Measurements from ENCODE around the gene POLR2J.
A peak's percentile ranks its signal among the peaks of the same experiment; 100 is the strongest.
"Not testable (repeated sequence)": the region's sequence is repeated elsewhere in the genome, so short reads cannot be mapped to it uniquely, and the experiment has no call there.

The POLR2J gene

GRCh38 chr7:102494473-102495149 lies 15.9 kb upstream of the POLR2J start:
- DNase-seq = not testable (repeated sequence)

GRCh38 chr7:102494026-102494425 lies 15.3 kb upstream of the POLR2J start:
- peak; percentile 38 for DNase-seq

DNA sequence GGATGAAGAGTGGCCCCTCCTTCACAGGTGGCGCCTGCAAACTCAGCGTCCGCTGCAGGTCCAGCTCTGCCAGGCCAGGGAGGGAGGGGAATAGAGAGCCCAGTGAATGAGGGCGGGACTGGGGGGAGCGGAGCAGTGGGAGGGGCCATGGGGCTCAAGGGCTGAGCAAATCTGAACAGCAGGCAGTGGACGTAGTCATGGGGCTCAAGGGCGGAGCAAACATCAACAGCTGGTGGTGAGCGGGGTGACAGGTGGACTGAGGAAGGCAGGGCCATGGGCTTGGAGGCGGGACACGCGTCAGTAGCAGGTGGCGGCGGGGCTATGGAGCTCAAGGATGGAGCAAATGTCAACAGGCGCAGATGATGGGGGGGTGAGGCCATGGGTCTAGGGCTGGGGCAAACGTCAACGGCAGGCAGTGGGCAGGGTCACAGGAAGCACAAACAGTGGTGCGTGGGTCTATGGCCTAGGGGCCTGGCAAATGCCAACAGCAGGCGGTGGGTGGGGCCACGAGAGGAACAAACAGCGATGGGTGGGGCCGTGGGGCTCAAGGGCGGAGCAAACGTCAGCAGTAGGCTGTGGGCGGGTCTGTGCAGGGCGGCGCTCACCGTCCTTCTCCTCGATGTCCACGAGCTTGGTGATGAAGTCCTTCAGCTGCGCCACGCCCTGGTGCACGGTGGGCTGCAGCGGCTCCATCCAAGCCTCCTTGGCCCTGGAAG lies 14.7 kb upstream of the POLR2J start:
- DNase-seq = not testable (repeated sequence)

GRCh38 chr7:102490529-102491075 lies 11.9 kb upstream of the POLR2J start:
- DNase-seq = peak; percentile 46

DNA sequence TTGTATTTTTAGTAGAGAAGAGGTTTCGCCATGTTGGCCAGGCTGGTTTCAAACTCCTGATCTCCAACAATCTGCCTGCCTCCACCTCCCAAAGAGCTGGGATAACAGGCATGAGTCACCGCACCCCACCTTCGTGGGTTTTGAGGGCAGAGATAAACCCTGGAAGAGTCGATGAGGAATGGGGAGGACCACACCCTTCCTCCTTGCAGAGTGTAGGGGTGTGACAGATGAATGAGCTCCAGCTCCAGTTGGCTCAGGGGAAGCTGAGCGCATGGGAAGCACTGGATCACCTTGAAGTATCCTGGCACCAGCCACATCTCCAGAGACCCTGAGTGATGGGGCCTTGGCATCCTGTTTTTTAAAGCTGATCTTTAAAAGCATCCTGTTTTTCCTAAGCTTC lies 5.6 kb upstream of the POLR2J start:
- DNase-seq = not testable (repeated sequence)

- not testable (repeated sequence) for DNase-seq
Observed at GRCh38 chr7:102481962-102482361, 3.2 kb upstream of the POLR2J start.

DNA sequence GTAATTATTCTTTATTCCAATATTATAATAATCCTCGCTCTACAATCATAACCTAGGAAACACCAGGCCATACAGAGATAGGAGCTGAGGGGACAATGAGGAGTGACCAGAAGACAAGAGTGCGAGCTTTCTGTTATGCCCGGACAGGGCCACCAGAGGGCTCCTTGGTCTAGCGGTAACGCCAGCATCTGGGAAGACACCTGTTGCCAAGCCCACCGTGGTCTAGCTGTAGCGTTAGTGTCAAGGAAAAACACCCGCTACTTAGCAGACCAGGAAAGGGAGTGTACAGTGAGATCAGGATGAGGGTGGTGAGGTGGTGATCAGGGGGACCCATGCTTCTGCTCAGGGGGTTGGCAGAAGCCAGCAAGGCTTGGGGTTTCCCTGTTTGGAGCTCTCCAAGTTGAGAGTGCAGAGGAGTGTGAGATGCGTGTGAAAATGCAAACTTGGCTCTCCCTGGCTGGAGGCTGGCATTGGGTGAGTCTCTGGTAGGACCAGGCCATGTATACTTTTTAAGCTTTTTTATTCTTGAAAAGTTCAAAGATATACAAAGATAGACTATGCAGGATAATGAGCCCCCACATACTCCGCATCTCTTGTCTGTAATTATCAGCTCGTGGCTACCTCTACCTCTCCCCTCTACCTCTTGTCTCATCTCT lies 1.4 kb upstream of the POLR2J start:
- peak; percentile 45 for DNase-seq

GRCh38 chr7:102479209-102479584 lies 475 bp upstream of the POLR2J start:
- not testable (repeated sequence) for DNase-seq

DNA sequence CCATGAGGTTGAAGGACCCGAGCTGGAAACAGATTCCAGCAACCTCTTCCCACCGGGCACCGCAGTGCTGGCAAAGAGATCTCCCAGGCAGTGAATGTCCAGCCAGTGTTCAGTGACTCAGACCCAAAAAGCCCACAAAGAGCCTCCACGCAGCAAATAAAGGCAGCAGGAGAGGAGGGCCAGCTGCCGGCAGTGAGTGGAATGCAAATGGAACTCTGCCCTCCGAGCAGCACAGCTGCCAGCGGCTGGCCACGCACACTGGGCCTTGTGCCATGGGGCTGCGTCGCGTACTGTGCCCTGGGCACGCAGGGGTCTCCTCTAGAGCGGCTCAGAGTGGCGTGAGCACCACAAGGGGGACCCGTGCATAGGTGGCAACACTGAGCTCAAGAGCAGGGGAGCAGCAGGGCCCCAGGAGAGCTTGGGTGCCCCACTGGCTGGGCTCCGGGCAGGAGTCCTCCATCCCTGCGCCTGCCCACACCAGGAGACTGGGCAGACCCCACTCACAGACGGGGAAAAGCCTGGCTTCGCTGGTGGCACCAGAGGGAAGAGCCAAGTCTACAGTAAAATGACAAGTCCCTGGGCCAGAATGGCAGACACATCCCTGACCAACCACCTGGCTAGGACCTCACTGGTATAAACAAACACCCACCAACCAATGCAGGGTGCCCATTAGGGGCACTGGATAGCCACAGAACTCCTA lies 3.8 kb downstream of the POLR2J start:
- not testable (repeated sequence) for DNase-seq

DNA sequence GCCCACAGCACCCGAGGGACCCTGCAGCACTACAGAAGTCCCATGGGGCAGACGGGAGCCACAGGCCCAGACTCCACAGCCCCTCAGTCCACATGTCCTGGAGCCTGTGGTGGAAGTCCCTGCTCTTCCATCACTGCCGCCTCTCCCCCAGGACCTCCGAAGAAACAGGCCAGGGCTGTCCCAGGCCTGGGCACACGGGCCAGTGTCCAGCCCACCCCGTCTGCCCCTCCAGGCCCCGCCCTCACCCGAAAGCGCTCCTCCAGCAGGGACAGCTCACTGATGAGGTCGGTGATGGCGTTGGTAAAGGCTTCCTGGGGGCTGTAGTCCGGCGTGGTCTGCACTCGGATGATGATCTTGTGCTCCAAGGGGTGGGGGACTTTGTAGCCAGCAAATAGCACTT lies 4.6 kb downstream of the POLR2J start:
- DNase-seq = not testable (repeated sequence)

DNA sequence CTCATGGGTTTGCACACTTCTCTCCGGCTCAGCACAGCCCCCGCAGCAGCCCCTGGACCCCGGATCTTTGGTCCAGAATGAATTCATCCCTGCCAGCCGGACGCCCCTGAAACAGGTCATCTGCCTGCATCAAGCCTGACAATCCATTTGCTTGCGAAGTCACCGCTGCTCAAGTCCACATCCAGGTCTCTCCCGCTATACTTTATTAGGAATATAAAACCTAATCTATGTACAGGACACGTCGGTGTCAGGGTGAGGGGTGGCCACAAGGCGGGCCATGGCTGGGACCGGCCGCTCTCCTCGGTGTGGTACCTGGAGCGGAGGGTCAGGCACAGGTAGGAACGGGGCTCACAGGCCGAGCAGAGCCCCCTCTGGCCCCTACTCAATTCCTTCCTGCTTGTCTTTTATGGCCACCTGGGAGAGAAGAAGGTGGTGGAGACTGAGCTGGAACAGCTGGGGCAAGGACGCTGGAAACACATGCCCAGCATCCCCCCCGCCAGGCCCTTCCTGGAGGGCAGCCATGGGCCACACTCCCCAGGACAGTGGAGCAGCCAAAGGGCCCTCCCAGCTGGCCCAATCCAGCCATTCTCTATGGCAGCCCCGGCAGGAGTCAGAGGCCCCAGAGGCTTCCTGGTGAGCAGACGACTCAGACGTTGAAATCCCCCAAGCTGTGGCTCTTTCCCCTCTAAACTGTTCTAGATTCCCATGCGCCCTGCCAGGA lies 5.3 kb downstream of the POLR2J start:
- no peak for DNase-seq

- DNase-seq = no peak
Observed at GRCh38 chr7:102472126-102473041, 6.3 kb downstream of the POLR2J start.

GRCh38 chr7:102471791-102472125 lies 7.0 kb downstream of the POLR2J start:
- no peak for DNase-seq

DNA sequence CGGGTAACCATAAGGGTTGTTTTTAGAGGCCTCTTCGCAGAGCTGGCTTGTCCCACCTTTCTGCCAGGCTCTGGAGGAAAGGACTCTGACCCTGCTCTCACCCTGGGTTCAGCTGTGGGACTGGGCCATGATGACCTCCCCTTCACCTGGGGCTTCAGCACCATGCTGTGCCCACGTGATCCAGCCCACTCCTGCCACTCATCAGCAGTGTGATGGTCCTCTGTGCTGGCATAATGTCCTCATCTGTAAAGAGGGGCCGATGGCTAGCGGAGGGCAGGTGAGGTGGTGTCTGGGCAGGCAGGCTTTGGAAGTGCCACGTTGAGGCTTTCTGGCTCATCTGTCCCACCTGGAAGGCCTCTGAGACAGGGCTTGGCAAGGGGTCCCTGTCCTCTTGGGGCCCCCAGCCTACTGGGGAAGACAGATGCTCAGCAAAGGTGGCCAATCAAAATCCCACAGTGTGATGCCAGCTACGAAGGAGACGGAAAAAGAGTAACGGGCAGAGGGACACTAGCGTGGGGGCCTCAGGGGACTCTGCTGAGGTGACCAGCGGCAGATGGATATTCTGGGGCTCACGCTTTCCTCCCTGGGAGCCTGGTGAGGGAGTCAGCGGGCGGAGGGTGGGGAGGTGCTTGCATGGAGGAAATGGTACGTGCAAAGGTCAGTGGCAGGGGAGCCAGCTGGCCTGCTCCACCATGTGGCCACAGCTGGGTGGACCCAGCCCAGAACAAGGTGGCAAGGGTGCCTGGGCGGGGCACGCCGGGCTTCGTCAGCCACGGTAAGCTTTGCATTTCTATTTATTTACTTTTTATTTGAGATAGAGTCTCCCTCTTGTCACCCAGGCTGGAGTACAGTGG lies 8.5 kb downstream of the POLR2J start:
- DNase-seq = no peak

DNA sequence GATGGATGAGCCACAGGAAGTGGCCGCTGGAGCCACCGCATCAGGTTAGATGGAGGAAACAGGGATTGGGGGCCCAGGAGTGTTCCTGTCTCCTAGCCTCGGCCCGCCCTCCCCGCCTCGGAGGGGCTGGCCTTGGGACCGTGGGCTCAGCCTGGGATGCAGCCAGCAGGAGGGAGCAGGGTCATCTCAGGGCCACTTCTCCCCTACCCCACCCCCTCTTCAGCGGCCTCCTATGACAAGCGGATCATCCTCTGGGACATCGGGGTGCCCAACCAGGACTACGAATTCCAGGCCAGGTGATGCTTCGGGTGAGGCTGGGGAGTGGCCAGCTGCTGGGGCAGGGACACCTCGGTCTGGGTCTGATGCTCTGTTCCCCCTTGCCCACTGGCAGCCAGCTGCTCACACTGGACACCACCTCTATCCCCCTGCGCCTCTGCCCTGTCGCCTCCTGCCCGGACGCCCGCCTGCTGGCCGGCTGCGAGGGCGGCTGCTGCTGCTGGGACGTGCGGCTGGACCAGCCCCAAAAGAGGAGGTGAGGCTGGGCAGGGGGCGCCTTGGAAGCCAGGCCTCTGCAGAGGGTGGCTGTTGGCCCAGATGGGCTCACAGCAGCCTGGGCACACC lies 9.3 kb downstream of the POLR2J start:
- DNase-seq = no peak

DNA sequence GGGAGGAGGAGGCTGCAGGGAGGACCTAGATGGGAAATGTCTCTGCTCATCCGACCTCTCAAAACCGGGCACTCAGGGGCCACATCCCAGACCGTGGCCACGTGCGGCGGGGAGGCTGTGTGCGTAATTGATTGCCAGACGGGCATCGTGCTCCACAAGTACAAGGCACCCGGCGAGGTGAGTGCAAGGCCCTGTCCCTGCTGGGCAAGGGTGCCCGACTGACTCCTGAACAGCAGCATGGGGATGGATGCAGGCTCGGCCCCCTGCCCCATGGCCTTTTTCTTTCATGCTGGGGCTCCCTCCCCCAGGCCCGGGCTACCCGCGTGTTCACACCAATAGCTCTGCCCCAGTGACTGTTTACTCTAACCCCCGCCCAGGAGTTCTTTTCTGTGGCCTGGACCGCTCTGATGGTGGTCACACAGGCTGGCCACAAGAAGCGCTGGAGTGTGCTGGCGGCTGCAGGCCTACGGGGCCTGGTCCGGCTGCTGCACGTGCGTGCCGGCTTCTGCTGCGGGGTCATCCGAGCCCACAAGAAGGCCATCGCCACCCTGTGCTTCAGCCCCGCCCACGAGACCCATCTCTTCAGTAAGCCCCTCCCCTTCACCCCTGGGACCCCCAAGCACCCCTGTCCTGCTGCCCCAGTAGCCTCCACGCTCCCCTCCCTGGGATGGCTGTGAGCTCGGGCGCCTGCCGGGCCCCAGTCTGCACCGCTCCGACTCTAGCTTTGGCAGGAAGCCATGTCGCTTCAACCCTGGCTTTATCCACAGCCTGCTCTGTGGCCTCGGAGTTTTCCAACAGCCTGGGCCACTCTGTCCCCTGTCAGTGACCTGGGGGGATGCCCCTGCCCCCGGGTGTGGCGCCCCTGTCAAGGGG lies 10.0 kb downstream of the POLR2J start:
- DNase-seq = no peak

- DNase-seq = no peak
Observed at GRCh38 chr7:102467581-102468477, 10.9 kb downstream of the POLR2J start.

DNA sequence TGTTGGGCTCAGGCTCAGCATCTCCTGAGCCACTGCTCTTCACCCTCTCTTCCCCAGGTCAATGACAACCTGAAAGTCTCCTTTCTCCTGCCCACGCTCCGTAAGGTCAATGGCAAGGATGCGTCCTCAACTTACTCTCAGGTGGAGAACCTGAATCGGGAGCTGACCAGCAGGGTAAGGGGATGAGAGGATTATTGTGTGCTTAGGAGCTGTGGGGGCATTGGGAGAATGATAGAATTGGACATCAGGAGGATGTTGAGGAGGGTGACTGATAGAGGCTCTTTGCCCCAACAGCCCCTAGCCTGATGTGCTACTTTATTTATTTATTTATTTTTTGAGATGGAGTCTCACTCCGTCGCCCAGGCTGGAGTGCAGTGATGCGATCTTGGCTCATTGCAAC lies 12.6 kb downstream of the POLR2J start:
- DNase-seq = no peak

Data from CD4-positive, alpha-beta T cell treated with Interleukin-21 for 1 hour (primary cell).